ENCODE results near the gene PSAP.
"Not testable (repeated sequence)": the region's sequence is repeated elsewhere in the genome, so short reads cannot be mapped to it uniquely, and the experiment has no call there.

Gene PSAP

GRCh38 chr10:71888248-71888622, 37.2 kb upstream of the PSAP start:
- TF ChIP-seq Cebpa-rat (IDR thresholded peaks at IDR 0.05) = no peak
- peak overlapping the region; percentile 75 for H3K27ac ChIP-seq
- peaks cover 36% of the 10 kb centered on the region for H3K4me1 ChIP-seq
- no peaks in the 10 kb centered on the region for H4K20me1 ChIP-seq
- H3K4me2 ChIP-seq = peak overlapping the region; percentile 82
- peak overlapping the region; percentile 54 for H3K4me3 ChIP-seq
- no peaks in the 10 kb centered on the region for H3K36me3 ChIP-seq
- no peaks in the 10 kb centered on the region for H3K27me3 ChIP-seq
- H3K9ac ChIP-seq = peak overlapping the region; percentile 56; the same call in 1 of the 2 replicates
- H3K9me3 ChIP-seq = no peaks in the 10 kb centered on the region

DNA sequence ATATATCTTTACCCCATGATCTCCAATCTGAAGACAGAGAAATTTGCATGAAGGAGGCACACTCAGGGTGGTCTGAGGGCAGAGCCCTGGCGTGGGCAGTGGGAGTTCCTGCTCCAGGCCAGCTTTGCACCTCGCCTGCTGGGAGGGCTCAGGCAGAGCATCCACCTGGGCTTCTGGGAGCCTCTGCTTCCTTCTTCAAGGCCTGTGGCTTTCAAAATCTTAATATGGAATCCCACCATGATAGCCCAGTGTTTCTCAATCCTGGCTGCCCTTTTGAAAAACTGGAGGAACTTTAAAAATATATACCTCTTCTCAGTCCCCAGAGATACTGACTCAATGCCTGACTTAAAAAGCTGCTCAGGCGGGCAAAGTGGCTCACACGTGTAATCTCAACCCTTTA, 36.7 kb upstream of the PSAP start:
- H3K4me1 ChIP-seq = peaks cover 41% of the 10 kb centered on the region
- no peak overlapping the region for H3K27ac ChIP-seq
- peak overlapping the region; percentile 82 for H3K4me2 ChIP-seq
- H3K36me3 ChIP-seq = no peaks in the 10 kb centered on the region
- no peak for TF ChIP-seq Cebpa-rat (IDR thresholded peaks at IDR 0.05)
- H3K9me3 ChIP-seq = no peaks in the 10 kb centered on the region
- H3K4me3 ChIP-seq = no peak overlapping the region
- no peaks in the 10 kb centered on the region for H4K20me1 ChIP-seq
- no peak overlapping the region; the same call in 1 of the 2 replicates for H3K9ac ChIP-seq
- no peaks in the 10 kb centered on the region for H3K27me3 ChIP-seq

GRCh38 chr10:71882813-71883659, 32.0 kb upstream of the PSAP start:
- Histone ChIP-seq H3K9me3 (no peaks in the 10 kb centered on the region), H3K27me3 (no peaks in the 10 kb centered on the region), H3K9ac (no peak overlapping the region), H4K20me1 (no peaks in the 10 kb centered on the region), H3K4me3 (no peak overlapping the region), H3K4me2 (peak overlapping the region; percentile 42), H3K4me1 (peaks cover 42% of the 10 kb centered on the region), H3K27ac (no peak overlapping the region), H3K36me3 (no peaks in the 10 kb centered on the region)
- TF ChIP-seq Cebpa-rat (IDR thresholded peaks at IDR 0.05) = no peak

DNA sequence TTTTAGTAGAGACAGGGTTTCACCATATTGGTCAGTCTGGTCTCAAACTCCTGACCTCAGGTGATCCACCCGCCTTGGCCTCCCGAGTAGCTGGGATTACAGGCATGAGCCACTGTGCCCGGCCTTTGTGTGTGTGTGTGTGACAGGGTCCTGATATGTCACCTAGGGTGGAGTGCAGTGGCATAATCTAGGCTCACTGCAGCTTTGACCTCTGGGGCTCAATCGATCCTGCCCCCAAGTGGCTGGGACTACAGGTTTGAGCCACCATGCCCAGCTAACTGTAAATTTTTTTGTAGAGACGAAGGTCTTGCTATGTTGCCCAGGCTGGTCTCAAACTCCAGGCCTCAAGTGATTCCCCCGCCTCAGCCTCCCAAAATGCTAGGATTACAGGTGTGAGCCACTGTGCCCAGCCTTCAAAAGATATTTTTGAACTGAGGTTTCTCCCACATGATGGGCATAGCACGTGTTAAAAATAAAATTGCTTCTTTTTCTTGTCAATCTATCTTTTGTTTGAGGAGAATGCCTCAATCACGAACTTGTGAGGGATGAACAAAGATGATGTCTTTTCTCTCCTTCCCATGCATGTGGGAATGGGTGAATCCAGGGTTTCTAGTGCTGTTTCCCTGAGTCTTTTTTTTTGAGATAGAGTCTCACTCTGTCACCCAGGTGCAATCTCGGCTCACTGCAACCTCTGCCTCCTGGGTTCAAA, 30.8 kb upstream of the PSAP start:
- TF ChIP-seq Cebpa-rat (IDR thresholded peaks at IDR 0.05) = no peak
- Histone ChIP-seq H3K27me3 (no peaks in the 10 kb centered on the region), H3K4me3 (no peak overlapping the region), H3K4me1 (peaks cover 46% of the 10 kb centered on the region), H3K36me3 (no peaks in the 10 kb centered on the region), H3K9me3 (peaks cover 2% of the 10 kb centered on the region; the same call in 1 of the 2 replicates), H4K20me1 (no peaks in the 10 kb centered on the region), H3K4me2 (no peak overlapping the region), H3K9ac (no peak overlapping the region), H3K27ac (no peak overlapping the region)

DNA sequence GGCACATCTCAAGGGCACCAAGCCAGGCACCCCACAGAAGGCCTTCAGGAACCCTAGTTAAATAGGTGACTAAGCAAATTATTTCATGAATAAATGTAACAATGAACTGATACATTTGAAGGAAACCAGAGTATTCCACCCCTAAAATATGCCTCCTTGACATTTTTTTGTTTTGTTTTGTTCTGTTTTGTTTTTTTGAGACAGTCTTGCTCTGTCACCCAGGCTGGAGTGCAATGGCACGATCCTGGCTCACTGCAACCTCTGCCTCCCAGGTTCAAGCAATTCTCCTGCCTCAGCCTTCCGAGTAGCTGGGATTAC, 30.2 kb upstream of the PSAP start:
- not testable (repeated sequence) for H3K9ac ChIP-seq, H3K36me3 ChIP-seq, H3K4me2 ChIP-seq, H3K4me3 ChIP-seq, H3K27me3 ChIP-seq, H3K9me3 ChIP-seq, H3K27ac ChIP-seq, H4K20me1 ChIP-seq
- H3K4me1 ChIP-seq = peaks cover 46% of the 10 kb centered on the region

DNA sequence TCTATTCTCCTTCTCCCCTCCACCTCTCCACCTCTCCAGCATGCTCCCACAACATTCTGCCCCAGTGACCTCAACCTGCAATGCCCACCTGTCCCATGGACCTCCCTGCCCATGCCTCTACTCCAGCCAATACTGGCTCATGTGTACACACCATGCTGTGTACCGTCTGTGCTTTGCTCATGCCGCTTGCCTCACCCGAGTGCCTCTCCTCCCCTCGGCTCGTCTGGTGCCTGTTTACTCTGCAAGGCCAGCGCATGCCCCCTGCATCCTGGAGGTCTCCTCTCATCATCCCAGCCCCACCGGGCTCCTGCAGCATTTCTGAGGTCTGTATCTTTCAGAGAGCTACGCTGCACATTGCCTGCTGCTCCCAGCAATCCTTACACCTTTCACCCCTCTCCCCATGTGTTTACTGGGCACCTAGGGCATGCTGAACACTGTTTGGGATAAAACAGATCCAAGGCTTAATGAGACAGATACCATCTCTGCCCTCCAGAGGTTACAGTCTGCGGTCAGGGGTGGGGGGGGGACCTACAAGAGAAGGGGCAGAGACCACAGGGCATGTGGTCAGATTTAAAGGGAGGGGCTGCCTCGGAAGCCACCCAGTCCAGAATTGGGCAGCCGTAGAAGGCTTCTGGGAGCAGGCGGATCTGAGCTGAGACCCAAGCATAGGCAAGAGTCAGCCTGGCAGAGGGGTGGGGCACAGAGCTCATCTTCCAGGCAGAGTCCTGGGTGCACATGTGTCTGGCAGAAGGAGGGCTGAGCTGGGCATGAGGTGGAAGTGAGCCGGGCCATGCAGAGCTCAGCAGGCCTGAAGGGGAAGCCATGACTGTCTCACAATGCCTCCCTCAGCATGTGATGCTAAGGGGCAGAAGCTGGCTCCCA, 29.6 kb upstream of the PSAP start:
- Histone ChIP-seq H3K9me3 (peaks cover 7% of the 10 kb centered on the region), H3K9ac (no peak overlapping the region), H3K4me3 (no peak overlapping the region), H3K36me3 (no peaks in the 10 kb centered on the region), H3K27ac (no peak overlapping the region), H4K20me1 (no peaks in the 10 kb centered on the region), H3K4me1 (peaks cover 46% of the 10 kb centered on the region), H3K4me2 (no peak overlapping the region), H3K27me3 (no peaks in the 10 kb centered on the region)
- no peak for TF ChIP-seq Cebpa-rat (IDR thresholded peaks at IDR 0.05)

GRCh38 chr10:71878327-71879034, 27.4 kb upstream of the PSAP start:
- TF ChIP-seq Cebpa-rat (IDR thresholded peaks at IDR 0.05) = no peak
- 0 out of 2 replicates have a peak overlapping the region, but pooled peaks have one; percentile 38 for H3K27ac ChIP-seq
- no peaks in the 10 kb centered on the region for H4K20me1 ChIP-seq
- H3K9me3 ChIP-seq = peaks cover 7% of the 10 kb centered on the region
- H3K36me3 ChIP-seq = no peaks in the 10 kb centered on the region
- H3K4me1 ChIP-seq = peaks cover 42% of the 10 kb centered on the region
- H3K9ac ChIP-seq = no peak overlapping the region
- peak overlapping the region; percentile 72 for H3K4me2 ChIP-seq
- no peak overlapping the region for H3K4me3 ChIP-seq
- H3K27me3 ChIP-seq = no peaks in the 10 kb centered on the region

GRCh38 chr10:71877821-71878220, 26.8 kb upstream of the PSAP start:
- Histone ChIP-seq H4K20me1 (no peaks in the 10 kb centered on the region), H3K9ac (no peak overlapping the region), H3K27me3 (no peaks in the 10 kb centered on the region), H3K4me1 (peaks cover 35% of the 10 kb centered on the region), H3K4me3 (no peak overlapping the region), H3K9me3 (peaks cover 7% of the 10 kb centered on the region), H3K4me2 (peak overlapping the region; percentile 72), H3K27ac (no peak overlapping the region), H3K36me3 (no peaks in the 10 kb centered on the region)
- no peak for TF ChIP-seq Cebpa-rat (IDR thresholded peaks at IDR 0.05)

DNA sequence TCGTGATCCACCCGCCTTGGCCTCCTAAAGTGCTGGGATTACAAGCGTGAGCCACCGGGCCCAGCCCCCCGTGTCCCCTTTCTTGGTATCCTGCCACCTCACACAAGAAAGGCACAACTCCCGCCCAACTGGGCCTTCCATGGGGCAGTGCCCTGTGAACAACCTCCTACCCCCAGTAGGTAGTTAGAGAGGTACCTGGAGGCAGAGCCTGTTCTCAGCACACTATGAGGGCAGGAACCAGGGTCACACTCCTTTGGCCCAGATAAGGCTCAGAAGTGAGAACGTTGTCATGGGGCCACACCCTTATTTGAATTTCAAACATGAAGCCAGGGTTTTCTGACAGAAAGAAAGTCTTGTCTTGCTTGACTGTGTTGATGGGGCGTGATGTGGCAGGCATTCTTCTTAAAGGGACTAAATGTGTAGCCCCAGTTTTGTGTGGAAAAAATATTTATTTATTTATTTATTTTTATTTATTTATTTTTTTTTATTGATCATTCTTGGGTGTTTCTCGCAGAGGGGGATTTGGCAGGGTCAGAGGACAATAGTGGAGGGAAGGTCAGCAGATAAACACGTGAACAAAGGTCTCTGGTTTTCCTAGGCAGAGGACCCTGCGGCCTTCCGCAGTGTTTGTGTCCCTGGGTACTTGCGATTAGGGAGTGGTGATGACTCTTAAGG, 23.8 kb upstream of the PSAP start:
- not testable (repeated sequence) for H3K9ac ChIP-seq, H3K4me2 ChIP-seq, H3K36me3 ChIP-seq, H4K20me1 ChIP-seq, H3K9me3 ChIP-seq, H3K27me3 ChIP-seq, H3K27ac ChIP-seq, H3K4me3 ChIP-seq
- H3K4me1 ChIP-seq = peaks cover 25% of the 10 kb centered on the region

Data from BLaER1 (cell line).